T-helper 17 cell (primary cell): Measurements from ENCODE around the gene PCNX3. TPM values are rescaled to one million over a fixed set of nuclear protein-coding genes. Genes with fewer than 3 reads are reported as not detected.
"Not testable (repeated sequence)": the region's sequence is repeated elsewhere in the genome, so short reads cannot be mapped to it uniquely, and the experiment has no call there.

Experiments
- ATAC-seq: fragments of 150-1000 bp; cut with Tn5 transposase; 2 replicates; pipeline ENCODE4 v1.10.0; 2021; ENCODE audit warnings: mild to moderate bottlenecking, moderate library complexity
- DNase-seq, 3 donors: peaks; one replicate each; pipeline versions ENCODE4 v3.0.0 to v3.0.0-alpha.2; 2020 to 2021
- H3K9me3 ChIP-seq: one replicate; pipeline ENCODE4 v1.7.0; 2013; ENCODE audit warnings: low read length, mild to moderate bottlenecking; ENCODE audit not compliant: control insufficient read depth, poor library complexity, severe bottlenecking
- H3K27ac Mint-ChIP-seq: one replicate; pipeline ENCODE4 v1.8.0; 2022; ENCODE audit warnings: mild to moderate bottlenecking, moderate library complexity, mixed read lengths
- H3K27me3 Mint-ChIP-seq: one replicate; pipeline ENCODE4 v1.8.0; 2022; ENCODE audit warnings: mixed read lengths
- H3K36me3 Mint-ChIP-seq: one replicate; pipeline ENCODE4 v1.8.0; 2022; ENCODE audit warnings: low read depth, mixed read lengths
- H3K4me1 Mint-ChIP-seq: one replicate; pipeline ENCODE4 v1.8.0; 2022; ENCODE audit warnings: mild to moderate bottlenecking, mixed read lengths
- H3K4me3 Mint-ChIP-seq: one replicate; pipeline ENCODE4 v1.8.0; 2022; ENCODE audit warnings: mild to moderate bottlenecking, moderate library complexity, mixed read lengths
- total RNA-seq, 4 donors: library from RNA in 2 of 4; stranded (reverse) in 2 of 4; gene quantifications; one replicate each; pipeline ENCODE4 v1.2.3 and lab custom pipeline; 2022 to 2026

The PCNX3 gene
- total RNA-seq, 2 donors from 2014 or later, result 56.0 to 60.5 TPM

DNA sequence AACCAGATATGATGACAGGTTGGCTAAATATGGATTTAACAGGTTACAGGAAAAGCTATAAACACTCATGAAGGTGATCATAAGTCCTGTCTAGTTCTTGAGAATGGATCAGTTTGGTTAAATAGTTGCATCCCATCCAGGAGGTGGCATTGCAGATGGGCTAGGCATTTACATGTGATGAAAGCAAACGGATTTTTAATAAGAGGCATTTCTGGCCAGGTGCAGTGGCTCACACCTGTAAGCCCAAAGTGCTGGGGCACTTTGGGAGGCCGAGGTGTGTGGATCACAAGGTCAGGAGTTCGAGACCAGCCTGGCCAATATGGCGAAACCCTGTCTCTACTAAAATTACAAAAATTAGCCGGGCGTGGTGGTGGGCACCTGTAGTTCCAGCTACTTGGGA is 67.9 kb downstream of the PCNX3 start:
- not testable (repeated sequence) for H3K9me3 ChIP-seq, H3K36me3 Mint-ChIP-seq, H3K27ac Mint-ChIP-seq, H3K4me3 Mint-ChIP-seq, DNase-seq, H3K4me1 Mint-ChIP-seq, ATAC-seq
- H3K27me3 Mint-ChIP-seq, result peaks cover 19% of the 10 kb centered on the region

DNA sequence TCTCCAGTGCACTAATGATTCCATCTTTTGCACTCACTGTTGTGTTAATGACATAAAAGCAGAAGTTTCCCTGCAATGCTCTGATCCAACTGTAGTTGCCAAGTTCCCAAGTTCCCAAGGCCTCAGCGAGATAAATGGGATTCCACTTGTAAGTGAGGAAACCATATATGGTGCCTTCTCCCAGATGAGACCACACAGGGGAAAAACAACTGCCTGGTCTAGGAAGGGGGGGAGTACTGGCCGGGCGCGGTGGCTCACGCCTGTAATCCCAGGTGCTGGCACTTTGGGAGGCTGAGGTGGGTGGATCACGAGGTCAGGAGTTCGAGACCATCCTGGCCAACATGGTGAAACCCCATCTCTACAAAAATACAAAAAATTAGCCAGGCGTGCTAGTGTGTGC is 70.4 kb downstream of the PCNX3 start:
- Mint-ChIP-seq H3K4me3 (no peak overlapping the region), H3K27me3 (peaks cover 19% of the 10 kb centered on the region), H3K27ac (no peak overlapping the region), H3K4me1 (no peaks in the 10 kb centered on the region), H3K36me3 (no peaks in the 10 kb centered on the region)
- H3K9me3 ChIP-seq, result no peaks in the 10 kb centered on the region
- DNase-seq, result no peak
- no peak for ATAC-seq

Other genes with a start within 250 kb of the PCNX3 start
- gene SLC25A45, start 233.1 kb upstream of the PCNX3 start, total RNA-seq, result 10 to 100 TPM; 57.7 to 61.6 TPM
- gene FRMD8, start 229.1 kb upstream of the PCNX3 start, total RNA-seq, result 10 to 100 TPM; 29.2 to 37.5 TPM
- gene NEAT1, start 193.0 kb upstream of the PCNX3 start, total RNA-seq, result 100 to 1,000 TPM; 554 to 555 TPM
- gene MALAT1, start 116.7 kb upstream of the PCNX3 start, total RNA-seq, result over 10,000 TPM; 25,853 to 29,025 TPM
- 10 to 100 TPM; 56.6 to 61.7 TPM for gene SCYL1, start 90.7 kb upstream of the PCNX3 start, total RNA-seq
- 100 to 1,000 TPM; 123 to 187 TPM for gene LTBP3, start 57.4 kb upstream of the PCNX3 start, total RNA-seq
- gene ZNRD2, start 45.3 kb upstream of the PCNX3 start, total RNA-seq, result 10 to 100 TPM; 30.3 to 39.0 TPM
- 10 to 100 TPM; 41.2 to 44.4 TPM for gene FAM89B, start 43.2 kb upstream of the PCNX3 start, total RNA-seq
- gene EHBP1L1, start 39.7 kb upstream of the PCNX3 start, total RNA-seq, result 100 to 1,000 TPM; 123 to 152 TPM
- gene KCNK7, start 20.0 kb upstream of the PCNX3 start, total RNA-seq, result 1 to 10 TPM; 4.7 to 5.7 TPM
- 10 to 100 TPM; 63.1 to 64.6 TPM for gene MAP3K11, start 1.6 kb upstream of the PCNX3 start, total RNA-seq
- gene SIPA1, start 22.3 kb downstream of the PCNX3 start, total RNA-seq, result 100 to 1,000 TPM; 142 to 182 TPM
- gene RELA, start 47.1 kb downstream of the PCNX3 start, total RNA-seq, result 100 to 1,000 TPM; 302 to 378 TPM
- gene KAT5, start 96.5 kb downstream of the PCNX3 start, total RNA-seq, result 100 to 1,000 TPM; 120 to 123 TPM
- 10 to 100 TPM; 30.8 to 34.3 TPM for gene RNASEH2C, start 105.0 kb downstream of the PCNX3 start, total RNA-seq
- gene AP5B1, start 165.2 kb downstream of the PCNX3 start, total RNA-seq, result 10 to 100 TPM; 12.5 to 17.4 TPM
- gene OVOL1, start 171.3 kb downstream of the PCNX3 start, total RNA-seq, result under 1 TPM in 1 of 2 donors, not detected in 1; 0.39 TPM
- under 1 TPM; 0.27 to 0.34 TPM for gene SNX32, start 218.2 kb downstream of the PCNX3 start, total RNA-seq
- 100 to 1,000 TPM; 642 to 738 TPM for gene CFL1, start 242.4 kb downstream of the PCNX3 start, total RNA-seq
- 10 to 100 TPM; 44.9 to 55.0 TPM for gene MUS81, start 244.7 kb downstream of the PCNX3 start, total RNA-seq